ENCODE data around the gene PLSCR4. TPM values are rescaled to one million over a fixed set of nuclear protein-coding genes. Genes with fewer than 3 reads are reported as not detected.

PLSCR4 gene
- total RNA-seq, 1 donor from 2014 or later: 1.0 TPM

- Histone ChIP-seq H3K9me3 (ENCODE audit: low read depth) (no peaks in the 10 kb centered on the region), H3K27me3 (no peaks in the 10 kb centered on the region), H2AFZ (replicated peaks) (no peak overlapping the region), H4K20me1 (ENCODE audit: low read depth) (no peaks in the 10 kb centered on the region), H3K4me2 (no peak overlapping the region), H3K36me3 (no peaks in the 10 kb centered on the region), H3K27ac (no peak overlapping the region), H3K4me3 (no peak overlapping the region), H3K79me2 (ENCODE audit: low read depth) (no peaks in the 10 kb centered on the region), H3F3A (ENCODE audit: low read depth) (no peaks in the 10 kb centered on the region), H3K4me1 (no peaks in the 10 kb centered on the region), H3K9ac (no peak overlapping the region)
- Mint-ChIP-seq H3K27me3 (ENCODE audit: insufficient read depth, low read depth) (no peaks in the 10 kb centered on the region), H3K36me3 (no peaks in the 10 kb centered on the region), H3K4me3 (no peak overlapping the region), H3K27ac (no peak overlapping the region), H3K9me3 (peaks cover 4% of the 10 kb centered on the region), H3K4me1 (peaks cover 2% of the 10 kb centered on the region)
- no peak for TF ChIP-seq EZH2phosphoT487 (IDR thresholded peaks at IDR 0.05)
- TF ChIP-seq CTCF (IDR thresholded peaks at IDR 0.05): no peak
- TF ChIP-seq EZH2 (IDR thresholded peaks at IDR 0.05): no peak
- DNase-seq (ENCODE audit: low spot score): no peak
These were observed 23.0 kb upstream of the PLSCR4 start for GRCh38 chr3:146273721-146274407.

- H3K27ac Mint-ChIP-seq: no peak overlapping the region
- DNase-seq (ENCODE audit: low spot score): no peak
- Histone ChIP-seq H4K20me1 (ENCODE audit: low read depth) (no peaks in the 10 kb centered on the region), H2AFZ (replicated peaks) (no peak overlapping the region), H3K9me3 (ENCODE audit: low read depth) (no peaks in the 10 kb centered on the region), H3K4me2 (no peak overlapping the region), H3F3A (ENCODE audit: low read depth) (no peaks in the 10 kb centered on the region), H3K4me3 (no peak overlapping the region), H3K9ac (no peak overlapping the region), H3K27ac (no peak overlapping the region), H3K36me3 (no peaks in the 10 kb centered on the region), H3K79me2 (ENCODE audit: low read depth) (no peaks in the 10 kb centered on the region), H3K27me3 (no peaks in the 10 kb centered on the region), H3K4me1 (no peaks in the 10 kb centered on the region)
- TF ChIP-seq EZH2phosphoT487 (IDR thresholded peaks at IDR 0.05): no peak
- no peak for TF ChIP-seq CTCF (IDR thresholded peaks at IDR 0.05)
- TF ChIP-seq EZH2 (IDR thresholded peaks at IDR 0.05): no peak
- H3K9me3 Mint-ChIP-seq: peaks cover 4% of the 10 kb centered on the region
- peaks cover 4% of the 10 kb centered on the region for H3K4me1 Mint-ChIP-seq
- H3K36me3 Mint-ChIP-seq: no peaks in the 10 kb centered on the region
- H3K27me3 Mint-ChIP-seq (ENCODE audit: insufficient read depth, low read depth): no peaks in the 10 kb centered on the region
- H3K4me3 Mint-ChIP-seq: no peak overlapping the region
These were observed 20.3 kb upstream of the PLSCR4 start for GRCh38 chr3:146271180-146271579.

- Mint-ChIP-seq H3K36me3 (no peaks in the 10 kb centered on the region), H3K4me3 (no peak overlapping the region), H3K27me3 (ENCODE audit: insufficient read depth, low read depth) (no peaks in the 10 kb centered on the region), H3K9me3 (peaks cover 4% of the 10 kb centered on the region), H3K4me1 (peaks cover 4% of the 10 kb centered on the region), H3K27ac (no peak overlapping the region)
- no peak overlapping the region for H2AFZ ChIP-seq (replicated peaks)
- H4K20me1 ChIP-seq (ENCODE audit: low read depth): no peaks in the 10 kb centered on the region
- H3K36me3 ChIP-seq: no peaks in the 10 kb centered on the region
- H3K27me3 ChIP-seq: no peaks in the 10 kb centered on the region
- TF ChIP-seq EZH2phosphoT487 (IDR thresholded peaks at IDR 0.05): no peak
- no peaks in the 10 kb centered on the region for H3K4me1 ChIP-seq
- H3K4me3 ChIP-seq: no peak overlapping the region
- no peaks in the 10 kb centered on the region for H3F3A ChIP-seq (ENCODE audit: low read depth)
- DNase-seq (ENCODE audit: low spot score): no peak
- no peak overlapping the region for H3K27ac ChIP-seq
- no peak overlapping the region for H3K4me2 ChIP-seq
- no peaks in the 10 kb centered on the region for H3K9me3 ChIP-seq (ENCODE audit: low read depth)
- H3K9ac ChIP-seq: no peak overlapping the region
- no peaks in the 10 kb centered on the region for H3K79me2 ChIP-seq (ENCODE audit: low read depth)
These were observed 18.4 kb upstream of the PLSCR4 start for GRCh38 chr3:146269271-146269670.

GRCh38 chr3:146268535-146269219 is 17.8 kb upstream of the PLSCR4 start:
- Mint-ChIP-seq H3K4me3 (no peak overlapping the region), H3K36me3 (no peaks in the 10 kb centered on the region), H3K27me3 (ENCODE audit: insufficient read depth, low read depth) (no peaks in the 10 kb centered on the region), H3K9me3 (peaks cover 4% of the 10 kb centered on the region), H3K27ac (no peak overlapping the region), H3K4me1 (peaks cover 4% of the 10 kb centered on the region)
- Histone ChIP-seq H3F3A (ENCODE audit: low read depth) (no peaks in the 10 kb centered on the region), H3K79me2 (ENCODE audit: low read depth) (no peaks in the 10 kb centered on the region), H3K4me1 (no peaks in the 10 kb centered on the region), H4K20me1 (ENCODE audit: low read depth) (no peaks in the 10 kb centered on the region), H2AFZ (replicated peaks) (no peak overlapping the region), H3K27me3 (no peaks in the 10 kb centered on the region), H3K9ac (no peak overlapping the region), H3K9me3 (ENCODE audit: low read depth) (no peaks in the 10 kb centered on the region), H3K4me2 (no peak overlapping the region), H3K27ac (no peak overlapping the region), H3K4me3 (no peak overlapping the region), H3K36me3 (no peaks in the 10 kb centered on the region)
- DNase-seq (ENCODE audit: low spot score): no peak
- TF ChIP-seq EZH2 (IDR thresholded peaks at IDR 0.05) (no peak), EZH2phosphoT487 (IDR thresholded peaks at IDR 0.05) (no peak), CTCF (IDR thresholded peaks at IDR 0.05) (no peak)
